Nephron progenitor cell (in vitro differentiated cells): ENCODE data around the gene NPIPA5.
"Not testable (repeated sequence)": the region's sequence is repeated elsewhere in the genome, so short reads cannot be mapped to it uniquely, and the experiment has no call there.

Experiments
- DNase-seq: peaks from one replicate; pipeline ENCODE4 v3.0.0; 2021
- H3K27ac Mint-ChIP-seq: 2 replicates; pipeline ENCODE4 v1.8.0; 2021; ENCODE audit warnings: mild to moderate bottlenecking, moderate library complexity, mixed read lengths
- H3K27me3 Mint-ChIP-seq: 2 replicates; pipeline ENCODE4 v1.8.0; 2021; ENCODE audit warnings: mild to moderate bottlenecking, low read depth, mixed read lengths; ENCODE audit not compliant: poor library complexity
- H3K36me3 Mint-ChIP-seq: 2 replicates; pipeline ENCODE4 v1.8.0; 2021; ENCODE audit warnings: low read depth, mixed read lengths
- H3K4me1 Mint-ChIP-seq: 2 replicates; pipeline ENCODE4 v1.8.0; 2021; ENCODE audit warnings: mixed read lengths
- H3K4me3 Mint-ChIP-seq: 2 replicates; pipeline ENCODE4 v1.8.0; 2021; ENCODE audit warnings: mild to moderate bottlenecking, moderate library complexity, mixed read lengths
- H3K9me3 Mint-ChIP-seq: 2 replicates; pipeline ENCODE4 v1.8.0; 2021; ENCODE audit warnings: mild to moderate bottlenecking, moderate library complexity, mixed read lengths
- TF ChIP-seq, protein P1 (sequence below): fragments of 200-600 bp; sonication (generic); IDR thresholded peaks from 2 replicates; pipeline ENCODE4 v1.5.0; 2021; ENCODE audit warnings: antibody characterized with exemption

The NPIPA5 gene

DNA sequence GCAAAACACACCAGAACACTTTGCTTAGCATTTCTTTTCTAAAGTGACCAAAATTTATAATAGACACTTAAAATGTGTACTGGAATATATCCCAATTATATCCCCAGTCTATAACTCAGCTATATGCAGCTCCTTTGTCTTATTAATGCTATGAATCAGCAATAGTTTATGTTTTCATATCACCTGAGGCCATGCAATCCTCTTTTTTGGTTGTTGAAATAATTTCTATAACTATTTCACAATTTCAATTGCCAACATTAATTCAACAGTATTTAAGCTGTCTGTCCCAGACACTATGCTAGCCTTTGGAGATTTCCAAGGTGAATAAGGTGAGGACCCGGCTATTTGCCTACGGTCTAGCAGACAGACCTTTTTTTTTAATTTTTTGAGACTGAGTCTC is 39.1 kb upstream of the NPIPA5 start:
- H3K9me3 Mint-ChIP-seq, result no peaks in the 10 kb centered on the region
- H3K36me3 Mint-ChIP-seq, result no peaks in the 10 kb centered on the region
- no peaks in the 10 kb centered on the region for H3K27me3 Mint-ChIP-seq
- H3K27ac Mint-ChIP-seq, result no peak overlapping the region
- DNase-seq, result no peak
- TF ChIP-seq, protein P1, sequence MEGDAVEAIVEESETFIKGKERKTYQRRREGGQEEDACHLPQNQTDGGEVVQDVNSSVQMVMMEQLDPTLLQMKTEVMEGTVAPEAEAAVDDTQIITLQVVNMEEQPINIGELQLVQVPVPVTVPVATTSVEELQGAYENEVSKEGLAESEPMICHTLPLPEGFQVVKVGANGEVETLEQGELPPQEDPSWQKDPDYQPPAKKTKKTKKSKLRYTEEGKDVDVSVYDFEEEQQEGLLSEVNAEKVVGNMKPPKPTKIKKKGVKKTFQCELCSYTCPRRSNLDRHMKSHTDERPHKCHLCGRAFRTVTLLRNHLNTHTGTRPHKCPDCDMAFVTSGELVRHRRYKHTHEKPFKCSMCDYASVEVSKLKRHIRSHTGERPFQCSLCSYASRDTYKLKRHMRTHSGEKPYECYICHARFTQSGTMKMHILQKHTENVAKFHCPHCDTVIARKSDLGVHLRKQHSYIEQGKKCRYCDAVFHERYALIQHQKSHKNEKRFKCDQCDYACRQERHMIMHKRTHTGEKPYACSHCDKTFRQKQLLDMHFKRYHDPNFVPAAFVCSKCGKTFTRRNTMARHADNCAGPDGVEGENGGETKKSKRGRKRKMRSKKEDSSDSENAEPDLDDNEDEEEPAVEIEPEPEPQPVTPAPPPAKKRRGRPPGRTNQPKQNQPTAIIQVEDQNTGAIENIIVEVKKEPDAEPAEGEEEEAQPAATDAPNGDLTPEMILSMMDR, result no peak
- H3K4me3 Mint-ChIP-seq, result no peak overlapping the region
- H3K4me1 Mint-ChIP-seq, result no peaks in the 10 kb centered on the region

DNA sequence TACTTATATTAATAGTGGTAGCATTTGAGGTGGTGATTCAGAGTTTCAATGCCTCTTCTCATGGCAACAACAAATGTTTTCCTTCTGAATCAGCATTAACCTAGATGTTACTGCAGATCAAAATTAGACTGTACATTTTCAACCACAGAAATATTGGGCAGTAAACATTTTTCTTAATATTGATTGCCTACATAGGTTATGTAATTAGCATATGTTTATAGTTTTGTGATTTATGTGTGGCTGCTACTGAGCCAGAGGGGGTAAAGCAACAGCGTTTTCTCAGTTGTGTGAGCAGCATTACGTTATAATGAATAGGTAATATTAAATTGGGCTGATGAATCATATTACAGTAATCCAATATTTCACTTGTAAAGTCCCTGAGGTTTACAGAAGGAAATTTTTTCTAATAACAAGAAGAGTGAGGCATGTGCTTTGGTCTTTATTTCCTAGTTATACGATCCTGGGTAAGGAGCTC is 37.5 kb upstream of the NPIPA5 start:
- TF ChIP-seq, protein P1, result no peak
- H3K27ac Mint-ChIP-seq, result no peak overlapping the region
- H3K36me3 Mint-ChIP-seq, result no peaks in the 10 kb centered on the region

DNA sequence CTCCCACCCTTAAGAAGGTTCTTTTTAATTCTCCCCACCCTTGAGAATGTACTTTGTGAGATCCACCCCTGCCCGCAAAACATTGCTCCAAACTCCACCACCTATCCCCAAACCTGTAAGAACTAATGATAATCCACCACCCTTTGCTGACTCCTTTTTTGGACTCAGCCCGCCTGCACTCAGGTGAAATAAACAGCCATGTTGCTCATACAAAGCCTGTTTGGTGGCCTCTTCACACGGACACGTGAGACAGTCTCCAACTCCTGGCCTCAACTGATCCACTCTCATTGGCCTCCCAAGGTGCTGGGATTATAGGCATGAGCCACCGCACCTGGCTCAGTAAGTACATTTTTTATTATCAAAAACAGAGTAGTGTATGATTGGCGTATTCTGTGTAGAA is 31.4 kb upstream of the NPIPA5 start:
- H3K36me3 Mint-ChIP-seq, H3K27ac Mint-ChIP-seq, H3K4me3 Mint-ChIP-seq, DNase-seq, H3K4me1 Mint-ChIP-seq, H3K9me3 Mint-ChIP-seq, H3K27me3 Mint-ChIP-seq: not testable (repeated sequence)

More for the DNA sequence above, 37.5 kb upstream of the NPIPA5 start:
- Mint-ChIP-seq H3K27me3 (no peaks in the 10 kb centered on the region), H3K4me3 (no peak overlapping the region), H3K4me1 (no peaks in the 10 kb centered on the region), H3K9me3 (no peaks in the 10 kb centered on the region)
- no peak for DNase-seq

DNA sequence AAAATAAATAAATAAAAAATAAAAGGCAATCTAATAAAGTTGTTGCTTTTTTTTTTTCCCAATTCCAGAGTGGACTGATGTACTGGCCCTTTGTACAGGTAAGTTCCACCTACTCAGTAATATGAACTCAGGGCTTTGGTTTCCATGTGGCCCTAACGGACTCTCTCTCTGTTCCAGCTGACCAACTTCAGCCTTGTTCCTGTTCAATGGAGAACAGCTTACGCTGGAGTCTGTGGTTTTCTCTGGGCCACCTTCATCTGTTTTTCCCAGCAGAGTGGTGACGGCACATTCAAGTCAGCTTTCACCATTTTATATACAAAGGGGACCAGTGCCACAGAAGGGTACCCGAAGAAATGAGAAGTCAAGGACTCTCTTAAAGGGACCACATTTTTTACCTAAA is 29.7 kb upstream of the NPIPA5 start:
- not testable (repeated sequence) for DNase-seq, H3K36me3 Mint-ChIP-seq, H3K9me3 Mint-ChIP-seq, H3K4me1 Mint-ChIP-seq, H3K27me3 Mint-ChIP-seq, H3K4me3 Mint-ChIP-seq, H3K27ac Mint-ChIP-seq

DNA sequence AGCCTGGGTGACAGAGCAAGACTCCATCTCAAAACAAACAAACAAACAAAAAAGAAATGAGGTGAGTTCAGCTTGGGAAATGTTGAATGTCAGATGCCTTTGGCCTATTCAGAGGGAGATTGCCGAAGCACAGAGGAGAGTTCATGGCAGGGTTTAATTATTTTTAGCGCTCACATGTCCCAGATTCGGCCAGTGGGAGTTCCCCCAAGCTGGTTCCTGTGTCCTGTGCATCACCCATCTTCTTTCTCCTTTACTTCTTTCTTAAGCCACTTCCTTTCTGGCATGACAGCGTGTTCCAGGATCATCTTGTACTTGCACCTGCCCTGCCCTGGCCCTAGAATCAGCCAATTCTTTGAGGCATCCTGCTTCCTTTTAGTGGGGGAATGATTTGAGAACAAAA is 26.7 kb upstream of the NPIPA5 start:
- H3K4me3 Mint-ChIP-seq, result no peak overlapping the region
- H3K36me3 Mint-ChIP-seq, result peaks cover 6% of the 10 kb centered on the region

DNA sequence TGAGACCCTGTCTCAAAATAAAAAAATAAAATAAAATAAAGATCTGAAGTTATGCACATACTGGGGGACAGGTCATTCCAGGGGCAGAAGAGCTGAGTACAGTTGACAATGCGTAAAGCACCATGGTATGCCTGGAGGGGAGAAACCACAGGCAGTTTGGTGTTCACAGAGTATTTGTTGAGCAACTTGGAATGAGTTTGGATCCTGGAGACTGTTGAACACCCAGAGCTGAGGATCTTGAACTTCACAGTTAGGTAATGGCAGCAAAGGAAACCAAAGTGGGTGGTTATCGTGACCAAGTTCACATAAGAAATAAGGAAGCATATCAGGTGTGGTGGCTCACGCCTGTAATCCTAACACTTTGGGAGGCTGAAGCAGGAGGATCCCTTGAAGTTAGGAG is 26.0 kb upstream of the NPIPA5 start:
- H3K4me1 Mint-ChIP-seq, H3K9me3 Mint-ChIP-seq, DNase-seq, H3K27me3 Mint-ChIP-seq, H3K36me3 Mint-ChIP-seq, H3K27ac Mint-ChIP-seq, H3K4me3 Mint-ChIP-seq: not testable (repeated sequence)

More for the DNA sequence above, 26.7 kb upstream of the NPIPA5 start:
- H3K27ac Mint-ChIP-seq, result no peak overlapping the region
- H3K27me3 Mint-ChIP-seq, result peaks cover 2% of the 10 kb centered on the region
- TF ChIP-seq, protein P1, result no peak
- H3K9me3 Mint-ChIP-seq, result no peaks in the 10 kb centered on the region
- no peak for DNase-seq
- no peaks in the 10 kb centered on the region for H3K4me1 Mint-ChIP-seq

DNA sequence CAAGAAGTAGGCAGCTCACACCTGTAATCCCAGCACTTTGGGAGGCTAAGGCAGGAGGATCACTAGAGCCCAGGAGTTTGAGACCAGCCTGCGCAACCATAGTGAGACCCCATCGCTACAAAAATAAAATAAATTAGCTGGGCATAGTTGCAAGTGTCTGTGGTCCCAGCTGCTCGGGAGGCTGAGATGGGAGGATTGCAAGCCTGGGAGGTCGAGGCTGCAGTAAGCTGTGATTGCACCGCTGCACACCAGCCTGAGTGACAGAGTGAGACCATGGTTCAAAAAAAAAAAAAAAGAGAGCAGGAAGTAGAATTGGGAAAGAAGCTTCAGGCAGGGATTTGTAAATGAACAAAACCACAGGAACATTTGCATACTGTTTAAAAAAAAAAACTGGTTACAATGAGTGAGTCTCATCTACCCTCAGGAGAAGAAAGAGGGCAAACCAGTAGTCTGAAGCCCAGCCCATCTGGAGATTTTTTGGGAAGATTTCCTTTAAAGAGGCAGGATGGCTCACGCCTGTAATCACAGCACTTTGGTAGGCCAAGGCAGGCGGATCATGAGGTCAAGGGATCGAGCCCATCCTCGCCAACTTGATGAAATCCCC is 25.4 kb upstream of the NPIPA5 start:
- Mint-ChIP-seq H3K4me1 (peaks cover 11% of the 10 kb centered on the region), H3K27ac (no peak overlapping the region), H3K4me3 (no peak overlapping the region), H3K9me3 (no peaks in the 10 kb centered on the region), H3K27me3 (peaks cover 8% of the 10 kb centered on the region), H3K36me3 (no peaks in the 10 kb centered on the region)
- DNase-seq, result no peak
- TF ChIP-seq, protein P1, result no peak
